A549 (cell line): ENCODE data around the gene PES1. TPM values are rescaled to one million over a fixed set of nuclear protein-coding genes. Genes with fewer than 3 reads are reported as not detected.

Source experiments
- ATAC-seq, 2 experiments: fragments of 200-7000 bp in 1 of 2; fragments of >200 bp in 1 of 2; cut with Nextera tagmentation in 1 of 2; cut with Tn5 transposase in 1 of 2; 3 replicates each; pipeline versions ENCODE4 v1.8.0 to v1.9.1; 2018 to 2020; ENCODE audit warnings: mild to moderate bottlenecking in 1 of 2, moderate library complexity in 1 of 2
- CTCF ChIA-PET: fragments of 300-600 bp; sonication (Branson Sonifier 250); formaldehyde crosslinking; extraction: SDS; loops from one replicate; lab custom pipeline; 2021; ENCODE audit warnings: antibody characterized with exemption, inconsistent platforms; lab: Yijun Ruan, JAX
- POLR2A ChIA-PET: fragments of 350-600 bp; formaldehyde crosslinking; extraction: SDS; loops from one replicate; lab custom pipeline; 2021; ENCODE audit warnings: antibody characterized with exemption, inconsistent platforms; lab: Yijun Ruan, JAX
- DNase-seq, 2 experiments: peaks; one replicate each; pipeline versions ENCODE4 v3.0.0 to v3.0.0-alpha.2; 2011 to 2016; ENCODE audit warnings: low read depth in 1 of 2, low spot score in 1 of 2
- FAIRE-seq: peaks from 2 replicates; lab custom pipeline; 2011; peaks lifted over from hg19 to GRCh38; lab: Jason Lieb, UNC
- H3K27ac ChIP-seq, 2 experiments: fragments of >200 bp; sonication (Bioruptor Twin); formaldehyde crosslinking; 3 replicates each; pipeline ENCODE4 v1.5.1; 2016 to 2017
- H3K4me1 ChIP-seq: fragments of >200 bp; sonication (Bioruptor Twin); formaldehyde crosslinking; 3 replicates; pipeline ENCODE4 v1.6.1; 2016
- H3K4me2 ChIP-seq: fragments of >200 bp; sonication (Bioruptor Twin); formaldehyde crosslinking; 3 replicates; pipeline ENCODE4 v1.6.1; 2016
- H3K4me3 ChIP-seq: fragments of >200 bp; sonication (Bioruptor Twin); formaldehyde crosslinking; 3 replicates; pipeline ENCODE4 v1.5.1; 2016
- H3K9me3 ChIP-seq: fragments of >200 bp; sonication (Bioruptor Twin); formaldehyde crosslinking; 3 replicates; pipeline ENCODE4 v1.6.1; 2016
- FOSL2 ChIP-seq, 2 experiments: fragments of 450-650 bp in 1 of 2; fragments of >200 bp in 1 of 2; sonication (Bioruptor Twin) in 1 of 2; formaldehyde crosslinking; IDR thresholded peaks; 2 replicates each; pipeline versions ENCODE4 v1.5.0 to v1.6.1; 2016 to 2020; ENCODE audit warnings: mild to moderate bottlenecking in 1 of 2, moderate library complexity in 1 of 2
- FOXS1 ChIP-seq: fragments of 250-450 bp; sonication (Bioruptor Pico); IDR thresholded peaks from 2 replicates; pipeline ENCODE4 v1.5.0; 2020; ENCODE audit warnings: mild to moderate bottlenecking, moderate library complexity
- KDM5A ChIP-seq: fragments of 200-600 bp; sonication (generic); IDR thresholded peaks from 2 replicates; pipeline ENCODE4 v1.6.1; 2016; ENCODE audit warnings: antibody characterized with exemption, mild to moderate bottlenecking
- MAFK ChIP-seq: fragments of 450-650 bp; IDR thresholded peaks from 2 replicates; pipeline ENCODE4 v1.6.1; 2014; ENCODE audit not compliant: partially characterized antibody
- SREBF2 ChIP-seq: fragments of 450-650 bp; IDR thresholded peaks from 2 replicates; pipeline ENCODE4 v1.6.1; 2014; ENCODE audit warnings: mild to moderate bottlenecking, moderate library complexity
- TFCP2L1 ChIP-seq: fragments of 250-450 bp; sonication (Bioruptor Pico); IDR thresholded peaks from 2 replicates; pipeline ENCODE4 v1.5.0; 2021; ENCODE audit warnings: mild to moderate bottlenecking
- TP53 ChIP-seq: fragments of 250-450 bp; sonication (Bioruptor Pico); IDR thresholded peaks from 2 replicates; pipeline ENCODE4 v1.5.0; 2021; ENCODE audit warnings: mild to moderate bottlenecking, moderate library complexity
- WGBS: methylation state at CpG from one replicate; pipeline ENCODE4 v1.1.6; 2017; ENCODE audit errors: missing lambda C conversion rate; 5-methylcytosine and 5-hydroxymethylcytosine counted together
- polyA plus RNA-seq, 4 experiments: library from polyadenylated mRNA; depleted of rRNA in 3 of 4; stranded (reverse); fragments of >200 nt; fragmentation: RNase III in 1 of 4; extraction: RNeasy Plus Mini Kit Qiagen cat#74134 plus additional on column Dnase treatment in 1 of 4; gene quantifications; 2 replicates in 3 of 4; 3 replicates in 1 of 4; pipeline ENCODE4 v1.2.3, GENCODE V29; 2011 to 2017
- TF ChIP-seq, protein P1 (sequence below): IDR thresholded peaks from 2 replicates; pipeline ENCODE4 v1.6.1; 2012
- TF ChIP-seq, protein P2 (sequence below): fragments of 450-650 bp; IDR thresholded peaks from 2 replicates; pipeline ENCODE4 v1.6.1; 2014; ENCODE audit warnings: antibody characterized with exemption

PES1 gene
- polyA plus RNA-seq, 2 of the 4 experiments (the other 2 are of a cell fraction) = 107 to 111 TPM

GRCh38 chr22:30609260-30610185 is 17.8 kb upstream of the PES1 start:
- DNase-seq = peak; percentile 59 to 78
- TF ChIP-seq KDM5A = no peak
- no peak for TF ChIP-seq FOSL2 (IDR thresholded peaks at IDR 0.05)
- TF ChIP-seq FOSL2 (CRISPR knock-in tag; IDR thresholded peaks at IDR 0.05) = peak; percentile 49
- TF ChIP-seq MAFK = peak; percentile 79
- FAIRE-seq = no peak
- H3K4me3 ChIP-seq = no peak overlapping the region
- no peaks in the 10 kb centered on the region for H3K9me3 ChIP-seq
- ATAC-seq = peak; percentile 28 to 60; a peak in 3 of 6 replicates
- peak overlapping the region; percentile 65 to 90 for H3K27ac ChIP-seq
- peaks cover 32% of the 10 kb centered on the region for H3K4me1 ChIP-seq
- WGBS = 63% methylated on average over 14 of the region's 17 CpGs
- ChIA-PET POLR2A (no interaction called here), CTCF (interaction anchor here (0.5 to 4.0 kb wide), 6 partner anchors 9 to 154 kb away, joined by 3 to 27 read pairs (median 6); partner anchors contain the start of gene SLC35E4)
- H3K4me2 ChIP-seq = peak overlapping the region; percentile 76

GRCh38 chr22:30607939-30608338 is 16.2 kb upstream of the PES1 start:
- Histone ChIP-seq H3K27ac (peak overlapping the region in 1 of 2 experiments; percentile 90; a peak in 4 of 6 replicates), H3K9me3 (no peaks in the 10 kb centered on the region), H3K4me1 (peaks cover 32% of the 10 kb centered on the region), H3K4me3 (no peak overlapping the region), H3K4me2 (no peak overlapping the region; the same call in 2 of the 3 replicates)
- CTCF ChIA-PET = interaction anchor here (1.3 to 4.0 kb wide), 4 partner anchors 10 to 148 kb away, joined by 5 to 27 read pairs (median 9); partner anchors contain the start of gene SLC35E4
- FAIRE-seq (no peak), DNase-seq (no peak), ATAC-seq (no peak)
- 91% methylated on average over 7 of the region's 7 CpGs for WGBS
- POLR2A ChIA-PET = interaction anchor here (0.5 kb wide), 1 partner anchor 209 kb away, joined by 3 read pairs; no protein-coding TSS in a partner anchor
- no peak for TF ChIP-seq SREBF2

- Histone ChIP-seq H3K4me1 (peaks cover 32% of the 10 kb centered on the region), H3K4me3 (peak overlapping the region; percentile 51), H3K27ac (peak overlapping the region; percentile 78 to 90), H3K9me3 (no peaks in the 10 kb centered on the region), H3K4me2 (peak overlapping the region; percentile 89)
- FAIRE-seq (no peak), ATAC-seq (peak; percentile 24 to 27; a peak in 4 of 6 replicates), DNase-seq (no peak)
- CTCF ChIA-PET = interaction anchor here (0.7 to 4.0 kb wide), 5 partner anchors 15 to 542 kb away, joined by 3 to 27 read pairs (median 7); partner anchors contain the start of gene SLC35E4
- 95% methylated on average over 7 of the region's 7 CpGs for WGBS
- POLR2A ChIA-PET = interaction anchor here (0.5 to 1.0 kb wide), 3 partner anchors 60 to 208 kb away, joined by 3 to 5 read pairs (median 3); partner anchors contain the start of gene DUSP18
- no peak for TF ChIP-seq FOXS1
- TF ChIP-seq TP53 (CRISPR knock-in tag) = no peak
Measured at GRCh38 chr22:30607300-30607930, 15.7 kb upstream of the PES1 start.

DNA sequence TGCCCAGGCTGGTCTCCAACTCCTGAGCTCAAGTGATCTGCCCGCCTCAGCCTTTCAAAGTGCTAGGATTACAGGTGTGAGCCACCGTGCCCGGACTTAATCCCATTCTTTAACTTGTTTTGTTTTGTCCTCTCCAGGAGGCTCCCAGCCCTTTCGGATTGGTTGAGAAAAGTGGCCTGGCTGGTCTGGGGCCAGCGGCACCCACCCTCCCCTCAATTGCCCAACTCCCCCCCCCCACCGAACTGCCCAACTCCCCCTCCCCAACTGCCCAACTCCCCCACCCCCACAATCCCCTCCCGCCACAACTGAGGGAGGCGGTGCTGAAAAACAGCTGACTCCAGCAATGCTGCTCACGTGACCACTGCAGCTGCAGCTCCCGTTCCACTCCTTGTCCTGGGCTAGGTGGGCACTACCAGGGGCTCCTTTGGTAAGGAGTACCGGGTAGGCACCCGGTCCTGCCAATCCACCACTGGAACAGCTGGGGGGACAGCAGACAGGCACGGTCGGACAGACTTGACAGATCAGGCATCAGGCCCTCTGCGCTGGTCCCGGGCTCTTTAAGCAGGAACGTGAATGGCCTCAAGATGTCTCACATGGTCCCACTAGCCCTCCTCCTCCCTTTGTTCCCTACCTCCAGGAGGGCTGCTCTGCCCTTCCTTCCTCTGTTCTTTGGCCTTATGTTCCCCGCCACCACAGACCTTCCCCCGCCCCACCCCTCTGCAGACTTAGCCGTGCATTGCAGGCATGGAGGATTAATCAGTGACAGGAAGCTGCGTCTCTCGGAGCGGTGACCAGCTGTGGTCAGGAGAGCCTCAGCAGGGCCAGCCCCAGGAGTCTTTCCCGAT is 15.0 kb upstream of the PES1 start, which contains the start of gene TCN2:
TCN2 (plus strand) TSS at position 720 of the 845 bp plus-strand sequence. CDS start 158 bp downstream, outside the sequence.
- peaks cover 32% of the 10 kb centered on the region for H3K4me1 ChIP-seq
- FAIRE-seq (no peak), ATAC-seq (peak; percentile 83 to 84), DNase-seq (peak; percentile 58 to 69)
- ChIA-PET POLR2A (interaction anchor here (0.6 to 1.0 kb wide), 5 partner anchors 13 to 182 kb away, joined by 3 to 5 read pairs (median 3); partner anchors contain the start of gene DUSP18), CTCF (interaction anchor here (0.7 to 4.0 kb wide), 16 partner anchors 9 to 543 kb away, joined by 3 to 27 read pairs (median 4); partner anchors contain the start of gene SLC35E4)
- H3K4me3 ChIP-seq = peak within 1 kb of the TSS; percentile 51
- H3K27ac ChIP-seq = peak within 1 kb of the TSS; percentile 78 to 90
- peak within 1 kb of the TSS; percentile 89 for H3K4me2 ChIP-seq
- TF ChIP-seq MAFK = peak; percentile 68
- TF ChIP-seq, protein P1, sequence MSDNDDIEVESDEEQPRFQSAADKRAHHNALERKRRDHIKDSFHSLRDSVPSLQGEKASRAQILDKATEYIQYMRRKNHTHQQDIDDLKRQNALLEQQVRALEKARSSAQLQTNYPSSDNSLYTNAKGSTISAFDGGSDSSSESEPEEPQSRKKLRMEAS = peak; percentile 52
- TF ChIP-seq TFCP2L1 (CRISPR knock-in tag) = no peak
- TF ChIP-seq, protein P2, sequence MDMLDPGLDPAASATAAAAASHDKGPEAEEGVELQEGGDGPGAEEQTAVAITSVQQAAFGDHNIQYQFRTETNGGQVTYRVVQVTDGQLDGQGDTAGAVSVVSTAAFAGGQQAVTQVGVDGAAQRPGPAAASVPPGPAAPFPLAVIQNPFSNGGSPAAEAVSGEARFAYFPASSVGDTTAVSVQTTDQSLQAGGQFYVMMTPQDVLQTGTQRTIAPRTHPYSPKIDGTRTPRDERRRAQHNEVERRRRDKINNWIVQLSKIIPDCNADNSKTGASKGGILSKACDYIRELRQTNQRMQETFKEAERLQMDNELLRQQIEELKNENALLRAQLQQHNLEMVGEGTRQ = peak; percentile 89
- no peaks in the 10 kb centered on the region for H3K9me3 ChIP-seq
- 2% methylated on average over 18 of the region's 24 CpGs for WGBS
